Liver (tissue), 9 donors: ENCODE measurements around the gene MACROH2A1. TPM values are rescaled to one million over a fixed set of nuclear protein-coding genes. Genes with fewer than 3 reads are reported as not detected.

ENCODE experiments used
- DNase-seq: peaks from one replicate; pipeline ENCODE4 v3.0.0-alpha.2; 2017; ENCODE audit warnings: low spot score
- H3K27ac ChIP-seq, 2 donors: one replicate each; pipeline ENCODE4 v1.7.0; 2013; ENCODE audit warnings: inconsistent platforms in 2 of 2, low read length in 2 of 2, control low read depth in 1 of 2, low read depth in 1 of 2, mild to moderate bottlenecking in 1 of 2
- H3K27me3 ChIP-seq, 4 donors: one replicate each; pipeline versions ENCODE4 v1.6.1 to v1.7.0; 2013; ENCODE audit warnings: low read length in 3 of 4, inconsistent platforms in 1 of 4, mild to moderate bottlenecking in 1 of 4, moderate library complexity in 1 of 4; ENCODE audit not compliant: control insufficient read depth in 4 of 4, insufficient read depth in 4 of 4
- H3K36me3 ChIP-seq, 4 donors: one replicate each; pipeline versions ENCODE4 v1.6.1 to v1.7.0; 2013; ENCODE audit warnings: low read length in 3 of 4, mild to moderate bottlenecking in 3 of 4, low read depth in 1 of 4, moderate library complexity in 1 of 4; ENCODE audit not compliant: control insufficient read depth in 4 of 4, insufficient read depth in 3 of 4
- H3K4me1 ChIP-seq, 4 donors: one replicate each; pipeline versions ENCODE4 v1.6.1 to v1.7.0; 2013; ENCODE audit warnings: low read length in 3 of 4, mild to moderate bottlenecking in 3 of 4, moderate library complexity in 1 of 4; ENCODE audit not compliant: control insufficient read depth in 4 of 4, insufficient read depth in 4 of 4
- H3K4me3 ChIP-seq, 3 donors: one replicate each; pipeline versions ENCODE4 v1.6.1 to v1.7.0; 2013; ENCODE audit warnings: low read length in 3 of 3, control low read depth in 1 of 3, low read depth in 1 of 3, mild to moderate bottlenecking in 1 of 3
- H3K9ac ChIP-seq, 2 donors: one replicate each; pipeline ENCODE4 v1.7.0; 2013; ENCODE audit warnings: low read length in 2 of 2, mild to moderate bottlenecking in 2 of 2, moderate library complexity in 2 of 2, control low read depth in 1 of 2, low read depth in 1 of 2
- H3K9me3 ChIP-seq, 4 donors: one replicate each; pipeline versions ENCODE4 v1.6.1 to v1.7.0; 2013; ENCODE audit warnings: low read length in 3 of 4; ENCODE audit not compliant: control insufficient read depth in 4 of 4
- EGR1 ChIP-seq, 2 donors: IDR thresholded peaks; 2 replicates each; pipeline ENCODE4 v1.6.1; 2016 to 2018; ENCODE audit warnings: antibody characterized with exemption in 2 of 2, low read depth in 2 of 2
- FOXA1 ChIP-seq: IDR thresholded peaks from 2 replicates; pipeline ENCODE4 v1.6.1; 2016; ENCODE audit warnings: antibody characterized with exemption
- FOXA2 ChIP-seq: IDR thresholded peaks from 2 replicates; pipeline ENCODE4 v1.6.1; 2016; ENCODE audit warnings: antibody characterized with exemption
- GABPA ChIP-seq, 2 donors: IDR thresholded peaks in 1 of 2; conservative IDR thresholded peaks in 1 of 2; 2 replicates each; pipeline ENCODE4 v1.6.1; 2016; ENCODE audit warnings: antibody characterized with exemption in 2 of 2, mild to moderate bottlenecking in 1 of 2, moderate library complexity in 1 of 2
- HNF4A ChIP-seq, 2 donors: conservative IDR thresholded peaks; 2 replicates each; pipeline ENCODE4 v1.6.1; 2016; ENCODE audit warnings: antibody characterized with exemption in 2 of 2, mild to moderate bottlenecking in 2 of 2
- HNF4G ChIP-seq: IDR thresholded peaks from 2 replicates; pipeline ENCODE4 v1.6.1; 2016; ENCODE audit warnings: antibody characterized with exemption
- JUND ChIP-seq, 2 donors: IDR thresholded peaks; 2 replicates each; pipeline ENCODE4 v1.6.1; 2016; ENCODE audit warnings: antibody characterized with exemption in 2 of 2
- NR2F2 ChIP-seq: IDR thresholded peaks from 2 replicates; pipeline ENCODE4 v1.6.1; 2016; ENCODE audit warnings: antibody characterized with exemption
- RAD21 ChIP-seq, 2 donors: IDR thresholded peaks; 2 replicates each; pipeline ENCODE4 v1.6.1; 2016; ENCODE audit warnings: antibody characterized with exemption in 2 of 2, mild to moderate bottlenecking in 2 of 2
- RXRA ChIP-seq, 2 donors: IDR thresholded peaks; 2 replicates each; pipeline ENCODE4 v1.6.1; 2017 to 2018; ENCODE audit warnings: antibody characterized with exemption in 2 of 2, mild to moderate bottlenecking in 1 of 2
- SP1 ChIP-seq: IDR thresholded peaks from 2 replicates; pipeline ENCODE4 v1.6.1; 2018; ENCODE audit warnings: antibody characterized with exemption, mild to moderate bottlenecking
- TAF1 ChIP-seq: conservative IDR thresholded peaks from 2 replicates; pipeline ENCODE4 v1.6.1; 2016; ENCODE audit warnings: antibody characterized with exemption, mild to moderate bottlenecking
- YY1 ChIP-seq: IDR thresholded peaks from 2 replicates; pipeline ENCODE4 v1.6.1; 2016; ENCODE audit warnings: antibody characterized with exemption, mild to moderate bottlenecking
- WGBS: extraction: QIAGEN DNeasy Blood & Tissue Kit; methylation state at CpG from one replicate; pipeline ENCODE4 v1.1.7; 2013; 5-methylcytosine and 5-hydroxymethylcytosine counted together
- polyA plus RNA-seq, 2 donors: library from polyadenylated mRNA; stranded (reverse) in 1 of 2; unstranded in 1 of 2; fragments of 200-250 nt in 1 of 2; fragments of >200 nt in 1 of 2; fragmentation: Nextera tagmentation in 1 of 2; extraction: Ambion mirVana in 1 of 2; gene quantifications; one replicate each; pipeline versions ENCODE4 v1.2.1 to v1.2.3, GENCODE V29; 2013 to 2015
- total RNA-seq, 2 donors: library from RNA; depleted of rRNA; stranded (reverse); fragments of >200 nt; gene quantifications; one replicate each; pipeline ENCODE4 v1.2.3, GENCODE V29; 2014
- TF ChIP-seq, protein P1 (sequence below): IDR thresholded peaks from 2 replicates; pipeline ENCODE4 v1.6.1; 2016; ENCODE audit warnings: antibody characterized with exemption, mild to moderate bottlenecking
- TF ChIP-seq, protein P2 (sequence below): IDR thresholded peaks from 2 replicates; pipeline ENCODE4 v1.6.1; 2016; ENCODE audit warnings: antibody characterized with exemption
- TF ChIP-seq, protein P3 (sequence below): IDR thresholded peaks from 2 replicates; pipeline ENCODE4 v1.6.1; 2016; ENCODE audit warnings: antibody characterized with exemption
- TF ChIP-seq, protein P4 (sequence below): IDR thresholded peaks from 2 replicates; pipeline ENCODE4 v1.6.1; 2016; ENCODE audit warnings: antibody characterized with exemption
- TF ChIP-seq, protein P5 (sequence below): fragments of 150-350 bp; IDR thresholded peaks from 2 replicates; pipeline ENCODE4 v1.5.1; 2017; ENCODE audit warnings: improper control_type of control experiment, low read depth, low read length; ENCODE audit not compliant: missing input control
- donor health status: healthy.
- donor health status: healthy.
- donor health status: healthy.
- donor health status: healthy.
- donor health status: healthy.

The MACROH2A1 gene
- total and polyA plus RNA-seq, 4 donors: 33.7 to 113 (median 62.7) TPM

DNA sequence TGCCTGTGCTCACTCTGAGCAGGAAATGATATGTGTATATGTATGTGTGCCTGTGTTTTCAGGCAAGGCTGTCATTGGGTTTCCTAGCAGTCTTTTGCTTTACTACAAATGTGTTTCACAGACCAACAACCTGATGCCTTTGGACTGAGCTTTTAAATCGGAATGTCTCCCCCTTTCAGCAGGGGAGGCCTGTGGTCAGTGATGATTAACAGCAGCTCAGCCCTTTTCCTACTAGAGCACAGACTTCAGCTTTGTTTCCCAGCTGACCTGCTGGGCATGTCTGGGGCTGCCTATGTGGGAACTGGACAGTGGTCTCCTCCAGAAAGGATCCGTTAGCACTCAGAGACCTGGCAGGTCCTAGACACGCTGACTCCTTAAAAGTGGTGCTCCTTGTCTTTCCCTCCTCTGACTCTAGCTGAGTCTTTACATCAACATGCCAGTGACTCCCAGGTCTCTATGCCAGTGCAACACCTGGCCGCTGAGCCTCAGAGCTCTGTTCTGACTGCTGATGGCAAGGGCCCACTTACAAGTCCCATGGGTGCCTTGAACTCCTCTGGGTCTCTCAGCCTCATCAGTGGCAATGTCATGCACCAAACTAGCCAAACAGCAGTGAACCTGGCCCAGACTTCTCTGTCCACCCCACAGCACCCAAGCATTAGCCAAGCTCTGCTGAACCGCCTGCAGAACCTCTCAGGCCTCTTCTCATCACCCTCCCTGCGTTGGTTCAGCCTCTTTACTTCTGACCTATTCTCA is 7.7 kb downstream of the MACROH2A1 start:
- TF ChIP-seq RXRA (IDR thresholded peaks at IDR 0.05) (no peak), TAF1 (no peak), FOXA2 (no peak), SP1 (no peak), EGR1 (IDR thresholded peaks at IDR 0.05; ENCODE audit: low read depth in 2 of 2) (no peak), NR2F2 (no peak), HNF4G (no peak), RAD21 (IDR thresholded peaks at IDR 0.05) (no peak), YY1 (no peak), GABPA (IDR thresholded peaks at IDR 0.05 in 1 of 2, conservative IDR thresholded peaks at IDR 0.05 in 1 of 2) (no peak), FOXA1 (no peak), JUND (IDR thresholded peaks at IDR 0.05) (no peak), HNF4A (conservative IDR thresholded peaks at IDR 0.05) (no peak)
- TF ChIP-seq, protein P1, sequence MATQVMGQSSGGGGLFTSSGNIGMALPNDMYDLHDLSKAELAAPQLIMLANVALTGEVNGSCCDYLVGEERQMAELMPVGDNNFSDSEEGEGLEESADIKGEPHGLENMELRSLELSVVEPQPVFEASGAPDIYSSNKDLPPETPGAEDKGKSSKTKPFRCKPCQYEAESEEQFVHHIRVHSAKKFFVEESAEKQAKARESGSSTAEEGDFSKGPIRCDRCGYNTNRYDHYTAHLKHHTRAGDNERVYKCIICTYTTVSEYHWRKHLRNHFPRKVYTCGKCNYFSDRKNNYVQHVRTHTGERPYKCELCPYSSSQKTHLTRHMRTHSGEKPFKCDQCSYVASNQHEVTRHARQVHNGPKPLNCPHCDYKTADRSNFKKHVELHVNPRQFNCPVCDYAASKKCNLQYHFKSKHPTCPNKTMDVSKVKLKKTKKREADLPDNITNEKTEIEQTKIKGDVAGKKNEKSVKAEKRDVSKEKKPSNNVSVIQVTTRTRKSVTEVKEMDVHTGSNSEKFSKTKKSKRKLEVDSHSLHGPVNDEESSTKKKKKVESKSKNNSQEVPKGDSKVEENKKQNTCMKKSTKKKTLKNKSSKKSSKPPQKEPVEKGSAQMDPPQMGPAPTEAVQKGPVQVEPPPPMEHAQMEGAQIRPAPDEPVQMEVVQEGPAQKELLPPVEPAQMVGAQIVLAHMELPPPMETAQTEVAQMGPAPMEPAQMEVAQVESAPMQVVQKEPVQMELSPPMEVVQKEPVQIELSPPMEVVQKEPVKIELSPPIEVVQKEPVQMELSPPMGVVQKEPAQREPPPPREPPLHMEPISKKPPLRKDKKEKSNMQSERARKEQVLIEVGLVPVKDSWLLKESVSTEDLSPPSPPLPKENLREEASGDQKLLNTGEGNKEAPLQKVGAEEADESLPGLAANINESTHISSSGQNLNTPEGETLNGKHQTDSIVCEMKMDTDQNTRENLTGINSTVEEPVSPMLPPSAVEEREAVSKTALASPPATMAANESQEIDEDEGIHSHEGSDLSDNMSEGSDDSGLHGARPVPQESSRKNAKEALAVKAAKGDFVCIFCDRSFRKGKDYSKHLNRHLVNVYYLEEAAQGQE: no peak
- TF ChIP-seq, protein P2, sequence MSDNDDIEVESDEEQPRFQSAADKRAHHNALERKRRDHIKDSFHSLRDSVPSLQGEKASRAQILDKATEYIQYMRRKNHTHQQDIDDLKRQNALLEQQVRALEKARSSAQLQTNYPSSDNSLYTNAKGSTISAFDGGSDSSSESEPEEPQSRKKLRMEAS: no peak
- TF ChIP-seq, protein P3, sequence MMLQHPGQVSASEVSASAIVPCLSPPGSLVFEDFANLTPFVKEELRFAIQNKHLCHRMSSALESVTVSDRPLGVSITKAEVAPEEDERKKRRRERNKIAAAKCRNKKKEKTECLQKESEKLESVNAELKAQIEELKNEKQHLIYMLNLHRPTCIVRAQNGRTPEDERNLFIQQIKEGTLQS: no peak
- TF ChIP-seq, protein P4, sequence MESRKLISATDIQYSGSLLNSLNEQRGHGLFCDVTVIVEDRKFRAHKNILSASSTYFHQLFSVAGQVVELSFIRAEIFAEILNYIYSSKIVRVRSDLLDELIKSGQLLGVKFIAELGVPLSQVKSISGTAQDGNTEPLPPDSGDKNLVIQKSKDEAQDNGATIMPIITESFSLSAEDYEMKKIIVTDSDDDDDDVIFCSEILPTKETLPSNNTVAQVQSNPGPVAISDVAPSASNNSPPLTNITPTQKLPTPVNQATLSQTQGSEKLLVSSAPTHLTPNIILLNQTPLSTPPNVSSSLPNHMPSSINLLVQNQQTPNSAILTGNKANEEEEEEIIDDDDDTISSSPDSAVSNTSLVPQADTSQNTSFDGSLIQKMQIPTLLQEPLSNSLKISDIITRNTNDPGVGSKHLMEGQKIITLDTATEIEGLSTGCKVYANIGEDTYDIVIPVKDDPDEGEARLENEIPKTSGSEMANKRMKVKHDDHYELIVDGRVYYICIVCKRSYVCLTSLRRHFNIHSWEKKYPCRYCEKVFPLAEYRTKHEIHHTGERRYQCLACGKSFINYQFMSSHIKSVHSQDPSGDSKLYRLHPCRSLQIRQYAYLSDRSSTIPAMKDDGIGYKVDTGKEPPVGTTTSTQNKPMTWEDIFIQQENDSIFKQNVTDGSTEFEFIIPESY: no peak
- TF ChIP-seq, protein P5, sequence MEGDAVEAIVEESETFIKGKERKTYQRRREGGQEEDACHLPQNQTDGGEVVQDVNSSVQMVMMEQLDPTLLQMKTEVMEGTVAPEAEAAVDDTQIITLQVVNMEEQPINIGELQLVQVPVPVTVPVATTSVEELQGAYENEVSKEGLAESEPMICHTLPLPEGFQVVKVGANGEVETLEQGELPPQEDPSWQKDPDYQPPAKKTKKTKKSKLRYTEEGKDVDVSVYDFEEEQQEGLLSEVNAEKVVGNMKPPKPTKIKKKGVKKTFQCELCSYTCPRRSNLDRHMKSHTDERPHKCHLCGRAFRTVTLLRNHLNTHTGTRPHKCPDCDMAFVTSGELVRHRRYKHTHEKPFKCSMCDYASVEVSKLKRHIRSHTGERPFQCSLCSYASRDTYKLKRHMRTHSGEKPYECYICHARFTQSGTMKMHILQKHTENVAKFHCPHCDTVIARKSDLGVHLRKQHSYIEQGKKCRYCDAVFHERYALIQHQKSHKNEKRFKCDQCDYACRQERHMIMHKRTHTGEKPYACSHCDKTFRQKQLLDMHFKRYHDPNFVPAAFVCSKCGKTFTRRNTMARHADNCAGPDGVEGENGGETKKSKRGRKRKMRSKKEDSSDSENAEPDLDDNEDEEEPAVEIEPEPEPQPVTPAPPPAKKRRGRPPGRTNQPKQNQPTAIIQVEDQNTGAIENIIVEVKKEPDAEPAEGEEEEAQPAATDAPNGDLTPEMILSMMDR: no peak
- no peak overlapping the region for H3K27ac ChIP-seq
- H3K36me3 ChIP-seq: peaks cover 0 to 16% (median 9%) of the 10 kb centered on the region in 4 donors
- H3K9ac ChIP-seq: no peak overlapping the region
- no peak for DNase-seq
- H3K4me1 ChIP-seq: peaks cover 0 to 8% (median 5%) of the 10 kb centered on the region in 4 donors
- H3K9me3 ChIP-seq: no peaks in the 10 kb centered on the region
- H3K4me3 ChIP-seq: no peak overlapping the region
- WGBS: 90% methylated on average over 6 of the region's 6 CpGs
- no peaks in the 10 kb centered on the region for H3K27me3 ChIP-seq
